Cardiac fibroblast (primary cell): ENCODE measurements around the gene CDRT4.

ENCODE experiments used
- DNase-seq, 2 donors: peaks; one replicate each; pipeline versions ENCODE4 v3.0.0 to v3.0.0-alpha.2; 2010; ENCODE audit warnings: low read depth in 2 of 2
- H3K4me3 ChIP-seq, 2 donors: replicated peaks in 1 of 2; 1 replicate in 1 of 2; 2 replicates in 1 of 2; pipeline ENCODE4 v1.5.1; 2011; ENCODE audit warnings: low read depth in 2 of 2, low read length in 2 of 2, mild to moderate bottlenecking in 2 of 2, moderate library complexity in 1 of 2
- TF ChIP-seq, protein P1 (sequence below): IDR thresholded peaks from one replicate; pipeline ENCODE4 v1.5.1; 2011; ENCODE audit warnings: low read depth, mild to moderate bottlenecking, low read length, inconsistent platforms

The CDRT4 gene

GRCh38 chr17:15467592-15467991, at the start of gene CDRT4:
Gene CDRT4 (minus strand): TSS chr17:15467621. CDS start chr17:15440238, 27,383 bp downstream.
- H3K4me3 ChIP-seq, result no peak within 1 kb of the TSS
- DNase-seq, result no peak
- TF ChIP-seq, protein P1, sequence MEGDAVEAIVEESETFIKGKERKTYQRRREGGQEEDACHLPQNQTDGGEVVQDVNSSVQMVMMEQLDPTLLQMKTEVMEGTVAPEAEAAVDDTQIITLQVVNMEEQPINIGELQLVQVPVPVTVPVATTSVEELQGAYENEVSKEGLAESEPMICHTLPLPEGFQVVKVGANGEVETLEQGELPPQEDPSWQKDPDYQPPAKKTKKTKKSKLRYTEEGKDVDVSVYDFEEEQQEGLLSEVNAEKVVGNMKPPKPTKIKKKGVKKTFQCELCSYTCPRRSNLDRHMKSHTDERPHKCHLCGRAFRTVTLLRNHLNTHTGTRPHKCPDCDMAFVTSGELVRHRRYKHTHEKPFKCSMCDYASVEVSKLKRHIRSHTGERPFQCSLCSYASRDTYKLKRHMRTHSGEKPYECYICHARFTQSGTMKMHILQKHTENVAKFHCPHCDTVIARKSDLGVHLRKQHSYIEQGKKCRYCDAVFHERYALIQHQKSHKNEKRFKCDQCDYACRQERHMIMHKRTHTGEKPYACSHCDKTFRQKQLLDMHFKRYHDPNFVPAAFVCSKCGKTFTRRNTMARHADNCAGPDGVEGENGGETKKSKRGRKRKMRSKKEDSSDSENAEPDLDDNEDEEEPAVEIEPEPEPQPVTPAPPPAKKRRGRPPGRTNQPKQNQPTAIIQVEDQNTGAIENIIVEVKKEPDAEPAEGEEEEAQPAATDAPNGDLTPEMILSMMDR, result no peak

GRCh38 chr17:15516150-15516549, 48.7 kb upstream of the CDRT4 start:
- DNase-seq, result peak; percentile 46 to 87
- H3K4me3 ChIP-seq, result no peak overlapping the region
- TF ChIP-seq, protein P1, result no peak

GRCh38 chr17:15514469-15514868, 47.0 kb upstream of the CDRT4 start:
- TF ChIP-seq, protein P1, result no peak
- no peak for DNase-seq
- no peak overlapping the region for H3K4me3 ChIP-seq

DNA sequence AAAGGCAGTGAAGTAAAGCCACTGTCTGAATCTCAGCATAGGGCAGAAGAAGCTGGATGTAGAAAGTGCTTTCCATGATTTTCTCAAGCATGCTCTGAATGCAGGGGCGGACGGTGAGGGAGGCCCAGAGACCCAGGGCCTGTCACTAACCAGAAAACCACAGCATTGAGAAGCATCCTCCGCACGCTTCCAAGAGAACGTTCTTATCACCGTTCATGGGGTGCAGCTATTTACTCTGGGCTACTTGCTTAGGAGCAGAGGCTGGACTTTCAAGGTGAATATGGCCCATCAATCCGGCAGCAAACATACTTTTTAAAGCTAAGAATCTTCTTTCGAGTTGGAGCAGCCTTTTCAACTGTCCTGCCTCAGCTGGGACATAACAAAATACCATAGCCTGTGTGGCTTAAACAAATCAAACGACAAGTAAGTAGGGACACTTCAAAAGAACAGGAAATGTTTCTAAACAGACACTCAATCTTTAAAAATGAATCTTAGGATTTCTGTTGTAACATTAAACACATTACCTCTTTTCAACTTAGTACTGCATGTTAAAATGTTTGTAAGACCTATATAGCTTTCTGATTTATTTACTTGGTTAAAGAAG, 46.5 kb upstream of the CDRT4 start:
- TF ChIP-seq, protein P1, result no peak
- DNase-seq, result peak in 1 of 2 donors; percentile 30
- H3K4me3 ChIP-seq, result no peak overlapping the region

DNA sequence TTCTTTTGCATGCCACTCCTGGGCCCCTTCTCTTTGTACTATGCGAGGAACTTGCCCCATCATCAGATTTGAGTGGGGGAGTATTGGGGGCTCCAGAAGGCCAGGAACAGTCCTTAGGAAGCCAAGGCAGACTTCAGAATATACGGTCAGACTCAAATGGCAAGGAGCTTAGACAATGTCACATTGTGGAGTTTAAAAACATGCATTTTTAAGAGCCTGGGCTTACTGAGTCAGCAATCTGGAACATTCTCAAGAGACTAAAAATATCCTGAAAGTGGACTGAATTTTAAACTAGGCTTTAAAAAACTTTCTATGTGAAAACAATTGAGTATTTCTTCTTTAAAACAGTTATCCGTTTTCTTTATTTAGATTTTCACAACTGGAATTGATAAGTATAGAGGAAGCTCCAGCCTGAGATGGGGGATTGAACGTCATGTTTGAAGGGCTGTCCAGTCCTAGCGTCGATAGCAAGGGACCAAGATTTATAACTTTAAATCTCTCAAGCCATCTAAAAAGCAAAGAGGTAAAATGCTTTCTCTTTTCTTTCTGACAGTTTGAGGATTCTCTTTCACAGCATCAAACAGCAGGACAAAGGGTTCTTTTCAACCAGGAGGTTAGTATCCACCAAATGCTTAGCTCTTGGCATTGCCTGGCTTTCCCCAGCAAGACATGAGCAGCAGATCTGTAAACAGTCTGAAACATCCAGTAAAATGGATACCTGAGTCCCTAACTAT, 45.8 kb upstream of the CDRT4 start:
- TF ChIP-seq, protein P1, result no peak
- H3K4me3 ChIP-seq, result no peak overlapping the region
- DNase-seq, result peak; percentile 50 to 58

DNA sequence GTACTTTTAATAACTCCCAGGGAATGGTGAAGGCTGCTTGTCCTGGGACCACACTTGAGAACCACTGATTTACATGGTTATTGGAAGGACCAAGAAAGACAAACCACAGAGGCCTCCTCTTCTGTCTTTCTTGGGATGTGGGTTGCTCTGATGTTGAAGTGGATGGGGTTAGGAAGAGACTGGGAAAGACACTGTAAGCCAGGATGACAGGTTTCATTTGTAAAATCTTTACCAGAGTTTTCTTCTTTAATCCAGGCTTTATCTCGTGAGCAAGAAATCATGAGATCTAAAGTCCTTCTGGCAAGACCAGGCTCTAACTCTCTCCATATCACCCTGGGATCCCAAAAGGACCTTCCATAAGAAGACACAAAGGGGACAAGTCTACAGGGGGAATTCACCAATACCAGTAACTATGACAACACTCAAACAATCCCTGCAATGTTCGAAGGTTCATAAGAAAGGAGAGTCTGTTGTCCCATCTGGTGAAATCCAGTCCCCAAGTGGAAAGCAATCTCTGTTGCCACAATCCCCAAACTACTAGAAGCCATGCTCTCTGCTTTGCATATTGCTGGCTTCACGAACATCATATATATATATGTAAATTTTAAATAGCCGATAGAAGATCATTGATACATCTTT, 44.8 kb upstream of the CDRT4 start:
- H3K4me3 ChIP-seq, result no peak overlapping the region
- TF ChIP-seq, protein P1, result no peak
- no peak for DNase-seq
